HCT116 (cell line): ENCODE data around the gene LRIG1. TPM values are rescaled to one million over a fixed set of nuclear protein-coding genes. Genes with fewer than 3 reads are reported as not detected.

ENCODE experiments used
- ATAC-seq: fragments of 200-7000 bp; cut with Tn5 transposase; 2 replicates; pipeline ENCODE4 v1.9.1; 2020; ENCODE audit warnings: mild to moderate bottlenecking, moderate library complexity
- BruUV-seq: library from RNA; stranded (reverse); fragments of 400-500 nt; replicated peaks from 2 replicates; lab custom pipeline; 2021; lab: Mats Ljungman, UMichigan
- CTCF ChIA-PET: fragments of 300-600 bp; sonication (Branson Sonifier 250); formaldehyde crosslinking; loops from one replicate; lab custom pipeline; 2021; ENCODE audit warnings: antibody characterized with exemption; lab: Charles Lee
- POLR2A ChIA-PET: fragments of 300-600, 350-600 bp; sonication (Branson Sonifier 250); formaldehyde crosslinking; loops from one replicate; lab custom pipeline; 2021; ENCODE audit warnings: antibody characterized with exemption; lab: Charles Lee
- RAD21 ChIA-PET, 2 experiments: fragments of 300-600 bp; sonication (Branson Sonifier 250); formaldehyde crosslinking; loops; one replicate each; lab custom pipeline; 2023; ENCODE audit warnings: low total read pairs in 2 of 2; ENCODE audit not compliant: uncharacterized antibody in 2 of 2, unreplicated experiment in 2 of 2, low non-redundant PET in 1 of 2; lab: Charles Lee
- DNase-seq: peaks from one replicate; pipeline ENCODE4 v3.0.0-alpha.2; 2010; ENCODE audit warnings: low read depth, low spot score
- H2AFZ ChIP-seq: fragments of 200-600 bp; shearing (Covaris generic), sonication (generic); 2 replicates; pipeline ENCODE4 v1.6.1; 2017; ENCODE audit warnings: low read depth, mixed run types, mixed read lengths, antibody characterized with exemption, low read length; ENCODE audit not compliant: poor library complexity, severe bottlenecking
- H3K27ac ChIP-seq: 2 replicates; pipeline ENCODE4 v1.5.1; 2012; ENCODE audit warnings: low read depth, low read length
- H3K27me3 ChIP-seq: fragments of 200-600 bp; sonication (generic); 2 replicates; pipeline ENCODE4 v1.6.1; 2016; ENCODE audit warnings: mixed run types, low read length, mixed read lengths; ENCODE audit not compliant: insufficient read depth
- H3K36me3 ChIP-seq, 2 experiments: fragments of 200-500 bp in 1 of 2; fragments of 200-600 bp in 1 of 2; sonication (Bioruptor generic) in 1 of 2; sonication (generic) in 1 of 2; 2 replicates each; pipeline versions ENCODE4 v1.5.1 to v1.6.1; 2014 to 2016; ENCODE audit warnings: low read length in 2 of 2, inconsistent platforms in 1 of 2, mixed read lengths in 1 of 2, mixed run types in 1 of 2; ENCODE audit not compliant: insufficient read depth in 2 of 2, control insufficient read depth in 1 of 2
- H3K4me1 ChIP-seq, 2 experiments: fragments of 200-600 bp in 1 of 2; sonication (generic) in 1 of 2; 2 replicates each; pipeline versions ENCODE4 v1.5.1 to v1.6.1; 2012 to 2017; ENCODE audit warnings: low read length in 2 of 2, inconsistent platforms in 1 of 2, mild to moderate bottlenecking in 1 of 2, mixed read lengths in 1 of 2, mixed run types in 1 of 2, moderate library complexity in 1 of 2; ENCODE audit not compliant: insufficient read depth in 2 of 2, control insufficient read depth in 1 of 2
- H3K4me2 ChIP-seq: fragments of 200-600 bp; sonication (generic); 2 replicates; pipeline ENCODE4 v1.6.1; 2017; ENCODE audit warnings: mixed run types, low read length, mixed read lengths
- H3K4me3 ChIP-seq, 2 experiments: fragments of 200-600 bp in 1 of 2; sonication (generic) in 1 of 2; replicated peaks in 1 of 2; 2 replicates each; pipeline ENCODE4 v1.5.1; 2011 to 2016; ENCODE audit warnings: low read length in 2 of 2, control low read depth in 1 of 2, low read depth in 1 of 2, mild to moderate bottlenecking in 1 of 2, mixed read lengths in 1 of 2, mixed run types in 1 of 2
- H3K79me2 ChIP-seq: fragments of 200-600 bp; sonication (generic); 2 replicates; pipeline ENCODE4 v1.6.1; 2017; ENCODE audit warnings: mild to moderate bottlenecking, mixed run types, low read length, moderate library complexity, mixed read lengths; ENCODE audit not compliant: insufficient read depth
- H3K9ac ChIP-seq: fragments of 200-600 bp; sonication (generic); 2 replicates; pipeline ENCODE4 v1.6.1; 2016; ENCODE audit warnings: low read length, mixed read lengths
- H3K9me2 ChIP-seq: fragments of 200-600 bp; sonication (generic), shearing (Covaris generic); 2 replicates; pipeline ENCODE4 v1.6.1; 2017; ENCODE audit warnings: mixed run types, mild to moderate bottlenecking, moderate library complexity; ENCODE audit not compliant: insufficient read depth
- H3K9me3 ChIP-seq, 2 experiments: fragments of 200-500 bp in 1 of 2; fragments of 200-600 bp in 1 of 2; sonication (Bioruptor generic) in 1 of 2; sonication (generic) in 1 of 2; 2 replicates each; pipeline ENCODE4 v1.6.1; 2014 to 2017; ENCODE audit warnings: low read length in 2 of 2, mixed read lengths in 2 of 2, inconsistent platforms in 1 of 2, low read depth in 1 of 2, mild to moderate bottlenecking in 1 of 2, mixed run types in 1 of 2, moderate library complexity in 1 of 2; ENCODE audit not compliant: control insufficient read depth in 1 of 2, insufficient read depth in 1 of 2
- H4K20me1 ChIP-seq: fragments of 200-600 bp; sonication (generic), shearing (Covaris generic); 2 replicates; pipeline ENCODE4 v1.6.1; 2017; ENCODE audit warnings: mixed run types, mild to moderate bottlenecking, moderate library complexity; ENCODE audit not compliant: insufficient read depth
- ATF3 ChIP-seq: IDR thresholded peaks from 2 replicates; pipeline ENCODE4 v1.6.1; 2012
- CBX3 ChIP-seq: IDR thresholded peaks from 2 replicates; pipeline ENCODE4 v1.6.1; 2012; ENCODE audit warnings: low read depth
- CTCF ChIP-seq, 3 experiments: fragments of 200-600 bp in 1 of 3; sonication (generic) in 1 of 3; IDR thresholded peaks in 2 of 3; conservative IDR thresholded peaks in 1 of 3; 2 replicates each; pipeline ENCODE4 v1.5.1; 2012 to 2017; ENCODE audit warnings: low read depth in 2 of 3, low read length in 2 of 3, antibody characterized with exemption in 1 of 3, borderline replicate concordance in 1 of 3, control low read depth in 1 of 3, mild to moderate bottlenecking in 1 of 3, mixed read lengths in 1 of 3, mixed run types in 1 of 3, moderate library complexity in 1 of 3; ENCODE audit not compliant: insufficient read depth in 1 of 3
- ELF1 ChIP-seq: IDR thresholded peaks from 2 replicates; pipeline ENCODE4 v1.6.1; 2012; ENCODE audit warnings: low read depth, borderline replicate concordance
- EZH2 ChIP-seq: fragments of 200-600 bp; sonication (generic); IDR thresholded peaks from 2 replicates; pipeline ENCODE4 v1.6.1; 2017; ENCODE audit warnings: antibody characterized with exemption, mixed run types
- EZH2phosphoT487 ChIP-seq: fragments of 200-600 bp; IDR thresholded peaks from 2 replicates; pipeline ENCODE4 v1.6.1; 2018; ENCODE audit warnings: antibody characterized with exemption, borderline replicate concordance
- FOSL1 ChIP-seq: IDR thresholded peaks from 2 replicates; pipeline ENCODE4 v1.6.1; 2012; ENCODE audit warnings: low read depth
- JUND ChIP-seq: IDR thresholded peaks from 2 replicates; pipeline ENCODE4 v1.6.1; 2012
- MAX ChIP-seq: IDR thresholded peaks from 2 replicates; pipeline ENCODE4 v1.6.1; 2012
- POLR2AphosphoS5 ChIP-seq: IDR thresholded peaks from 2 replicates; pipeline ENCODE4 v1.6.1; 2011; ENCODE audit warnings: mild to moderate bottlenecking, low read depth, low read length, moderate library complexity
- RAD21 ChIP-seq: IDR thresholded peaks from 2 replicates; pipeline ENCODE4 v1.6.1; 2012; ENCODE audit warnings: low read depth, mild to moderate bottlenecking
- REST ChIP-seq: IDR thresholded peaks from 2 replicates; pipeline ENCODE4 v1.6.1; 2012; ENCODE audit warnings: low read depth
- SP1 ChIP-seq: IDR thresholded peaks from 2 replicates; pipeline ENCODE4 v1.6.1; 2012; ENCODE audit warnings: low read depth
- SRF ChIP-seq: IDR thresholded peaks from 2 replicates; pipeline ENCODE4 v1.6.1; 2012; ENCODE audit warnings: low read depth
- TCF7L2 ChIP-seq: IDR thresholded peaks from 2 replicates; pipeline ENCODE4 v1.7.0; 2011; ENCODE audit warnings: borderline replicate concordance, inconsistent platforms; ENCODE audit not compliant: insufficient read depth, insufficient read length; ENCODE audit errors: extremely low read depth
- YY1 ChIP-seq: IDR thresholded peaks from 2 replicates; pipeline ENCODE4 v1.6.1; 2011; ENCODE audit warnings: low read length, low read depth, moderate library complexity, mild to moderate bottlenecking; ENCODE audit not compliant: insufficient replicate concordance; ENCODE audit errors: extremely low read depth
- ZNF274 ChIP-seq: fragments of 200-500 bp; sonication (Bioruptor generic); IDR thresholded peaks from 2 replicates; pipeline ENCODE4 v1.6.1; 2014; ENCODE audit warnings: mild to moderate bottlenecking, low read depth, low read length, inconsistent platforms
- intact Hi-C: fragments of 100-400 bp; cut with micrococcal nuclease; formaldehyde crosslinking; loops from 2 replicates; pipeline ENCODE4 v1.10.0; 2022
- total RNA-seq: library from RNA; stranded (reverse); gene quantifications from one replicate; pipeline ENCODE4 v1.2.1, GENCODE V29; 2021; ENCODE audit not compliant: unreplicated experiment

The LRIG1 gene
- total RNA-seq, 1 experiment from 2014 or later, result 3.1 TPM

- TF ChIP-seq ELF1, result no peak
- TF ChIP-seq ZNF274, result no peak
- no peak for TF ChIP-seq EZH2
- no peak for TF ChIP-seq YY1
- no peak for TF ChIP-seq CBX3
- no peak for TF ChIP-seq RAD21
- TF ChIP-seq SP1, result no peak
- no peak for TF ChIP-seq TCF7L2
- TF ChIP-seq JUND, result no peak
- no peak for TF ChIP-seq CTCF (IDR thresholded peaks at IDR 0.05 in 2 of 3, conservative IDR thresholded peaks at IDR 0.05 in 1 of 3; ENCODE audit: borderline replicate concordance in 1 of 3, insufficient read depth in 1 of 3, low read depth in 2 of 3, low read length in 2 of 3)
Observed at GRCh38 chr3:66488492-66488891, 12.3 kb downstream of the LRIG1 start (continued).

- Histone ChIP-seq H3K36me3 (no peaks in the 10 kb centered on the region), H3K4me1 (no peaks in the 10 kb centered on the region), H3K4me2 (no peak overlapping the region), H3K9ac (no peak overlapping the region), H2AFZ (no peak overlapping the region), H3K79me2 (no peaks in the 10 kb centered on the region), H3K4me3 (no peak overlapping the region), H3K9me2 (no peaks in the 10 kb centered on the region), H3K27ac (no peak overlapping the region), H3K27me3 (peaks cover 17% of the 10 kb centered on the region), H3K9me3 (no peaks in the 10 kb centered on the region), H4K20me1 (no peaks in the 10 kb centered on the region)
- ATAC-seq (no peak), DNase-seq (no peak)
- POLR2A ChIA-PET, result no interaction called here
- intact Hi-C loops, result no loop called here
- CTCF ChIA-PET, result no interaction called here
- no TSS peak for BruUV-seq
- RAD21 ChIA-PET, result no interaction called here
- TF ChIP-seq EZH2 (no peak), EZH2phosphoT487 (no peak), RAD21 (no peak), TCF7L2 (no peak), FOSL1 (no peak), ZNF274 (no peak), SRF (no peak), POLR2AphosphoS5 (no peak), MAX (no peak), JUND (no peak), CTCF (IDR thresholded peaks at IDR 0.05 in 2 of 3, conservative IDR thresholded peaks at IDR 0.05 in 1 of 3; ENCODE audit: borderline replicate concordance in 1 of 3, insufficient read depth in 1 of 3, low read depth in 2 of 3, low read length in 2 of 3) (no peak), ATF3 (no peak), SP1 (no peak), REST (no peak)
Observed at GRCh38 chr3:66487465-66487864, 13.4 kb downstream of the LRIG1 start.
